GM21423 (cell line): Measurements from ENCODE around the gene HSPH1.
"Not testable (repeated sequence)": the region's sequence is repeated elsewhere in the genome, so short reads cannot be mapped to it uniquely, and the experiment has no call there.

ENCODE experiments used
- ATAC-seq: cut with Tn5 transposase; IDR thresholded peaks from one replicate; pipeline ENCODE4 v1.9.1; 2021; ENCODE audit warnings: mild to moderate bottlenecking, moderate library complexity; ENCODE audit not compliant: unreplicated experiment

HSPH1 gene

DNA sequence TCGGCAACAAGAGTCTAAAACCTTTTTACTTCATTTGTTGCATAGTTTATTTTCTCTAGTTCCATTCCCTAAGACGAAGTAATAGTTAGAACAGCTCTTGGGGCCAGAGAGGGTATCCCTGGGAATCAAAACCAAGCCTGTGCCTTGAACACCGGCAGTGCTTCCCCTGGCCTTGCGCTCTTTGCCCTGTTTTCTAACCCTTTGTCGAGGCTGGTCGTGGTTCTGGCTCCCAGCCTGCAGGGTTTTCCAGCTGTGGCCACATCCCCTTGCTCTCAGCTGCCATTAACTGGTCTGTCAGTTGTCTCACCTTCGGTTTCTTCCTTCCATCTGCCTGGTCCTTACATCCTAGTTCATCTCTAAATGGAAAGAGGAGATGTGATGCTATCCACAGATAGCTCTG, 61.0 kb downstream of the HSPH1 start:
- ATAC-seq, result no peak

- ATAC-seq, result not testable (repeated sequence)
Measured at GRCh38 chr13:31097911-31098434, 63.7 kb downstream of the HSPH1 start.

GRCh38 chr13:31096654-31097302, 64.9 kb downstream of the HSPH1 start:
- no peak for ATAC-seq

GRCh38 chr13:31094331-31095015, 67.2 kb downstream of the HSPH1 start:
- no peak for ATAC-seq

- no peak for ATAC-seq
Measured at GRCh38 chr13:31093145-31093885, 68.4 kb downstream of the HSPH1 start.

DNA sequence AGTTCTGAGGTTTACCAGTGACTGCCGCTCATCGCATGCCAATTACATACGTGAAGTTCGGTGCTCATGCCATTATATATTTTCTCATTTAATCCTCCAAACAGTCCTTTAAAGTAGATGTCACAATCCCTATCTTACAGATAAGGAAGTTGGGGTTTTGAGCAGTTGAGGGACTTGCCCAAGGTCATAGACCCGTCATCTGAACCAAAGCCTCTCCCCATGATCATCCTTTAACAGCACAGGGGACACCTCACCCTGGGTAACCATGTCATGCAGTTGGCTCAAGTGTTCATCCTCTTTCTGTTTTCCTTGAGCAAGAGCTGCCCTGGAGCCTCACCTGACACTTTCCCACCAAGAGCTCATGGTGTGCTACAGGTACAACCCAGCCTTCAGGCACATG, 69.1 kb downstream of the HSPH1 start:
- no peak for ATAC-seq

DNA sequence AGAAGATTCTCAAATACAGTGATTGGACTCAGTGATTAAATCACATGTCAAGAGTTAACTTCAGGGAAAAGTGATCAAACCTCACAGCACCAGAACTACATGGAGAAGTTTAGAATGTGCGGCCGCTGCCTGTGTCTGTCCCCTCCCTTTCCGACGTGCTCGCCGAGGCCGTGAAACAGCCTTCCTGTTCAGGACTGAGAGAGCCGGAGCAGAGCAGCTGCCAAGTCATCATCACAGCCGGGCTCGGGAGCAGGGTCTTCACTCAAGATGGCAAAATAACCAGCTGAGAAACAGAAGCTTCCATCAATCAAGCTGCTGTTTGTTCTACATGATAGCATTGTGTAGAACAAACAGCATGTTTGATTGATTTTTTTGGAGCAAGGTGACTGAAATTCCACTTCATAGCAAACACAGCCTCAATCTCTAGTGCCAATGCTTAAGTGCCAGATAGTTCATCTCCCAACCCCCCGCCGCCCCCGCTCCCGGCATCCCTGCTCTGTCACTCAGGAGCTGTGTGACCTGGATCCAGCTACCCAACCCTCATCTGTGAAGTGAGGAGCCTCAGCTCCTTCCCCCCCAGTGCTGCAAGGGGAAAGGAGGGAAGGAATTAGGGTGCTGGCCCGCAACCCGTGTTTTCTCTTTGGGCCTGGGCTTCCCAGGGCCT, 70.6 kb downstream of the HSPH1 start:
- ATAC-seq, result no peak

DNA sequence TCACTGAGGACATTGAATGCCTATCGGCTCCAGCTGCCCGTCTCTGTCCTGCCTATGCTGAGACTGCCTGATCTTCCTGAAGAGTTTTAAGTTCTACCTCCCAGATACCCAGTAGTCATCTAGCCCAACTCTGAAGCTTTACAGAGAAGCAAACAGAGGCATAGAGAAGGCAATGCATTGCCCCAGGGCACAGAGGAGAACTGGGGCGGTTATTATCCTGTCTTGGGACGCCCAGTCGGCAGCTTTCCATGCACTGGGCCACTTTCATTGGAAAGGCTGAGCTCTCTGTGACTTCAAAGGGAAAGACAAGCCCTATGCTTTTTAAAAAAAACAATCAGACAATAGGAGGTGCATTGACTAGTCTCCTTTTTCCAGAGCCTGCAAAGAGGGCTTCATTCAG, 71.6 kb downstream of the HSPH1 start:
- no peak for ATAC-seq

DNA sequence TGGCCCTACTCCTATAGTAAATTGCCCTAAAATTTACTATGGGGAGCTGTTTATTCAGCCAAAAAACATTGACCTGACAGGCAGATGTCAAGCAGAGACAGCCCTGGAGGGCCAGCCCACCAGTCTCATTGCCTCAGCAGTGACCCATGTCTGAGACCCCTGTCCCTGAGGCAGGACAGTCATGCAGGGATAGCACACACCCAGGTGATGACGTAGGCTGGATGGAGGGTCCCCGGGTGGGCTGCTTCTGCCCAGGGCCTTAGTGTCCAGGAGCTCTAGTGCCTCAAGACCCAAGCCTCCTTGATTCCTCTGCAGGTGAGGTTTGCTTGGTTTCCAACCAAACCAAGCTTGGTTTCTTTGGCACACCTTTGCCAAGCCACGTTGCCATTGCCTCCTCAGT, 72.1 kb downstream of the HSPH1 start:
- no peak for ATAC-seq

DNA sequence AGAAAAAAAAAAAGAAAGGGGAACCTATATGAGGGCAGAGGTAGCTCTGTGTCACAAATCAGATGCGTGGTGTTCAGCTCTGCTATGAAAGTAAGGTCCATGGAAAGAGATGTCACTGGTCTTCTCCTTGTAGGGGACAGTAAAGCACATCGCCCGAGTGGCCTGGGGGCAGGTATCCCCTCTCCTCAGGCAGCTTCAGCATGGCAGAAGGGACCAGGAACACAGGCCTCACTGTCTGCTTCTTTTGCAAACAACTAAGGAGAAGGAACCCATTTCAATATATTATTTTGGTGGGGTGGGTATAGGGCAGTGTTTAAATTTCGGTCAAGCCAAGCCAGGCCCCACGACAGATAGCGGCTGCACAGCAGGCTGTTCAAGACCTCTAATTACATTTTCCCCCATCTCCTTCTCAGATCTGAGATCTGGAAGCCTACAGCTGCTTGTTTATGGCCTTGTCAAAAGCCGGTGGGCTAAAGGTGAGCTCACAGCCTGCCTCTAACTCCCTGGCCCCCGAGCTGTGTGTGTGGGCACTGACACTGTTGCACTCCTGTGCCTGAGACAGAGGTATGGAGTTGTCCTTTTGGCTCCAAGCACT, 72.8 kb downstream of the HSPH1 start:
- ATAC-seq, result no peak
